ENCODE data around the gene PRSS38. TPM values are rescaled to one million over a fixed set of nuclear protein-coding genes. Genes with fewer than 3 reads are reported as not detected.

The PRSS38 gene
- polyA plus RNA-seq (ENCODE audit: insufficient read length in 4 of 4), result under 1 TPM in 1 of 4 donors, not detected in 3; 0.04 TPM

DNA sequence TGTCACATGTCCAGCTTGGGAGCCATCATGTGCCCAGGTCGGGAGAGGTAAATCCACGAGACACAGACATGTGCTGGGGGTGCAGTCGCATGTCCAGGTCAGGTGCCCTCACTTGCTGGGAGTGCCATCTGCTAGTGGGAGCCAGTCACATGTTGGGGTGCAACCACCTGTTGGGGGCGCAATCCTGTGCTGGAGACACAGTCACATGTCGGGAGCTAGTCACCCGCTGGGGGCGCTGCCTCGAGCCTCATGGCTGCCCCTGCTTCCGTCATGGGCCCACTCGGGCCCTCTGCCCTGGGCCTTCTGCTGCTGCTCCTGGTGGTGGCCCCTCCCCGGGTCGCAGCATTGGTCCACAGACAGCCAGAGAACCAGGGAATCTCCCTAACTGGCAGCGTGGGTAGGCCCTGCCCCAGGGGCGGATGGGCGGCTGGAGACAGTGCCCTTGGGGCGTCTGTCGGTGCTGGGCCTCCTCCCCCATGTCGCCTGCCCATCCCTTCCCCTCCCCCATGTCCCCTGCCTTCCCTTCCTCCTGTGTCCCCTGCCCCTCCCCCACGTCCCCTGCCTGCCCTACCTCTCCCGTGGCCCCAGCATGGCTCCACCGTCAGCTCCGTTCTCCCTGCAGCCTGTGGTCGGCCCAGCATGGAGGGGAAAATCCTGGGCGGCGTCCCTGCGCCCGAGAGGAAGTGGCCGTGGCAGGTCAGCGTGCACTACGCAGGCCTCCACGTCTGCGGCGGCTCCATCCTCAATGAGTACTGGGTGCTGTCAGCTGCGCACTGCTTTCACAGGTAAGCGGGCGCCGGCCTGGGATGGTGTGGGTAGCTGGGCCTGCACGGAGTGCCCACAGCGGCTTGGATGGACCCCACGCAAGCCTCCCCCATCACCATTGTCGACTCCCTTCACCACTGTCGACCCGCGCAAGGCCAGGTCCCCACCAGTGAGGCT is at the start of gene PRSS38:
Gene PRSS38 (plus strand): TSS at position 208 of the 942 bp plus-strand sequence. CDS start 42 bp downstream, at position 250.
- no peak for DNase-seq (ENCODE audit: low read depth in 4 of 4, low spot score in 3 of 4)

GRCh38 chr1:227766015-227766634 is 49.4 kb upstream of the PRSS38 start:
- DNase-seq (ENCODE audit: low read depth in 4 of 4, low spot score in 3 of 4), result no peak

GRCh38 chr1:227766653-227767277 is 48.7 kb upstream of the PRSS38 start:
- no peak for DNase-seq (ENCODE audit: low read depth in 4 of 4, low spot score in 3 of 4)

- no peak for DNase-seq (ENCODE audit: low read depth in 4 of 4, low spot score in 3 of 4)
These were observed 47.9 kb upstream of the PRSS38 start for GRCh38 chr1:227767401-227768124.

DNA sequence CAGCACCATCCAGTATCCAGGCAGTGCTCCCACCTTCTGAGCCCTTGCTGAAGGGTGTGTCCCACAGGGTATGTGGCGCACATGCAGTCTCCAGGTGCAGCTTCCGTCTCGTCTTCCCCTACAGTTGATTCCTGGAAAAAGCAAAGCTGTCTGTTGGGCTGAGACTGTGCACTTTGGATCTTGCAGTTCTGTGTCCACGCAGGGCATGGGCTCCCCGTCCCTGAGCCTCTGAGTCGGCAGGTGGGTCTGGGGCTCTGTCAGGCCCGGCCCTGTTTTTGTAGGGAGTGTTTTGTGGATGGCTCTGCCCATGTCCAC is 47.4 kb upstream of the PRSS38 start:
- DNase-seq (ENCODE audit: low read depth in 4 of 4, low spot score in 3 of 4), result no peak

GRCh38 chr1:227768640-227769039 is 46.8 kb upstream of the PRSS38 start:
- no peak for DNase-seq (ENCODE audit: low read depth in 4 of 4, low spot score in 3 of 4)

- DNase-seq (ENCODE audit: low read depth in 4 of 4, low spot score in 3 of 4), result no peak
These were observed 46.2 kb upstream of the PRSS38 start for GRCh38 chr1:227769047-227769935.

- DNase-seq (ENCODE audit: low read depth in 4 of 4, low spot score in 3 of 4), result no peak
These were observed 45.5 kb upstream of the PRSS38 start for GRCh38 chr1:227769936-227770494.

DNA sequence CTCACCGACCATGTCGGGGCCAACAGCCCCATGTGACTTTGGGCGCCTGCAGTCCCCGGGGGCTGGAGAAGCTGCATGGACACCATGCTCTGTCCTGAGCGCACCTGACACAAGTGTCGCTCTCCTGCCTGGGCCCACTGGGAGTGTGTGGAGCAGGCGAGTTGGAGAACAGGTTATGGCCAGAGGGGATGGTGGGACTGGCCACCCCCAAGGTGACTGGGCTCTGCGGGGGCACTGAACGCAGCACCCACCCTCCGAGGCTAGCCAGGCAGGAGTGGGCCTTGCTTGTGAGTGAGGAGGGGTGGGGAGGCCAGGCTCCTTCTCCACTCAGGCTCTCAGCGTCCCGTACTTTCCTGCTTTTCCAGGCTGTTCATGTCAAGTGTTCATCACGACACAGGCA is 44.7 kb upstream of the PRSS38 start:
- no peak for DNase-seq (ENCODE audit: low read depth in 4 of 4, low spot score in 3 of 4)

DNA sequence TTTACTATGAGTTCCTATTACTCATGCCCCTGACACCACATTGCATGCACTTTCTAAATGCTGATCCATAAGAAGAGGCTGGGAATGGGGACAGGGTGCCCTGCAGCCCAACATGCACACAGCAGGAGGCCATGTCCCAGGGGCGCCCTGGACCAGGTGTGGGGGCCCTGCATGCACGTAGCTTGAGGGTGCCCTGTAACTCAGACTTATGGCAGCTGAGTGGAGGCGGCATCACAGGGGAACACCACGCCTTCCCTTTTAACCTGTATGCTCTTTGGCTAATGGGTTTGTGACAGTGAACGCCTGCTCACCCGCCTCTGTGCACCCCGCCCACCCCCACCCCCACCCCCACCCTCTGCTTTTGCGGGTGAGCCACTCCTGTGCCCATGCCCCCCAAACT is 44.1 kb upstream of the PRSS38 start:
- DNase-seq (ENCODE audit: low read depth in 4 of 4, low spot score in 3 of 4), result no peak

DNA sequence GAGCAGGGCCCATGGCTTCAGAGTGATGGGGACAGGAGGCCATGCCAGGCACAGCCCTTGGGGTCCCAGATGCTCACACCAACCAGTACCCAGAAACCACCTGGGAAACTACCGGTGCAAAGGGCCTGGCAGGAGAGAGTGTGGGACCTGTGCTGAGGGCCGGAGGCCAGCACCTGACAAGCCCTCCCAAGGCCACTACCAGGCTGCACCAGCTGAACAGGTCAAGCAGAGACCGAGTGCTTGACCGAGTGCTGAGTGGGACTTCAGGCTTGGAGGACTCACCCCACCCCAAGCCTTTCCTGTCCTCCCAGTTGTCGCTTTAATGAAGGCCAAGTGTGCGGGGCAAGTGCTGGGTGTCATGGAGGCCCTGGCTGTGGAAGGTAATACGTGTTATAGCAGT is 43.7 kb upstream of the PRSS38 start:
- DNase-seq (ENCODE audit: low read depth in 4 of 4, low spot score in 3 of 4), result no peak

- no peak for DNase-seq (ENCODE audit: low read depth in 4 of 4, low spot score in 3 of 4)
These were observed 41.9 kb upstream of the PRSS38 start for GRCh38 chr1:227773558-227773957.

DNA sequence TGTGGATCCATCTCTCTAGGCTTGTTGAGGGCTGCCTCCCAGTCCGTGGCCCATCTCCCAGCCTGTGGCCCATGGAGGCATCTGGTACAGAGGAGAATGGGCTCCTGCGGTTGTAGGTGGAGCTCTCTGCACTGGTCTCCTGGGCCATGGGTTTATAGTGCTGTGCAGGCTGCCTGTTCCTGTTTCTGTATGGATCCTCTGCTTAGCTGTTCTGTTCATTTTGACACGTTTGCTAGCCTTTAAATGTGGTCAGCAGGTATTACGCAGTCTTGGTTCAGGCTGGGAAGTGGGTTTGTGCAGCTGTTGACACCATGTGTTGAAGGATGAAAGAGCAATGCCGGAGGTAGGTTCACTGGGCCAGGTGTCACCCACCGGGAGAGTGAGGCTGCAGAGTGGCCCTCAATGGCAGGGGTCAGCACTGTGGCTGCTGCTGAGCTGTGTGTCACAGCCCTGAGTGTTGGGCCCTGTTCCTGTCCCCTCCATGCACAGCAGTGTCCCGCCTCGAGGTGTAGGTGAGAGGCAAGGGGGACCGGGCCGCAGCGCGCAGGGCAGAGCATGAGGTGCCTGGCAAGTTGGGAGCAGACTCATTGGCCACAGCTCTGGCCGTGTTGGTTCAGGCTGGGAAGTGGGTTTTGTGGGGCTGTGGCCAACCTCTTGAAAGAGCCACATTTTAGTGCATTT is 41.3 kb upstream of the PRSS38 start:
- no peak for DNase-seq (ENCODE audit: low read depth in 4 of 4, low spot score in 3 of 4)

- no peak for DNase-seq (ENCODE audit: low read depth in 4 of 4, low spot score in 3 of 4)
These were observed 40.4 kb upstream of the PRSS38 start for GRCh38 chr1:227774821-227775661.

DNA sequence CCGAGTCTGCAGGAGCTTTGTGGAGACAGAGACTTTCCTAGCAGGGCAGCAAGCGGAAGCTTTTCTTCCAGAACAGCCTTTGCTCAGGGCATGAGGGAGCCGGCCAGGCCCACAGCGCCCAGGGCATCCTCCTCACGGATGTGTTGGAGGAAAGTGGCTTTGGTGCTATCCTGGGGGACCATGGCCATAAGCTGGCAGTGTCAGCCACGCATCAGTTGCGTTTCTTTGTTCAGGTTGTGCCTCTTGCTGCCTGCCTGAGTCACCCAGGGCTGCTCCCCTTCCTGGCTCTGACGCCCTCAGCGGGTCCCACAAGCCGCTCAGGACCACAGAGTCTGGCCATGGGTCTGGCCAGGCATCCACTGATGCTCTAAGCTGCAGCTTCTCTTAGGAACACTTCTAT is 39.6 kb upstream of the PRSS38 start:
- DNase-seq (ENCODE audit: low read depth in 4 of 4, low spot score in 3 of 4), result no peak

GRCh38 chr1:227776331-227776771 is 39.1 kb upstream of the PRSS38 start:
- DNase-seq (ENCODE audit: low read depth in 4 of 4, low spot score in 3 of 4), result no peak

GRCh38 chr1:227777156-227777555 is 38.3 kb upstream of the PRSS38 start:
- no peak for DNase-seq (ENCODE audit: low read depth in 4 of 4, low spot score in 3 of 4)

GRCh38 chr1:227777646-227778045 is 37.8 kb upstream of the PRSS38 start:
- DNase-seq (ENCODE audit: low read depth in 4 of 4, low spot score in 3 of 4), result no peak
